ENCODE data around the gene CPNE5.

Gene CPNE5

GRCh38 chr6:36716476-36717093, 122.7 kb downstream of the CPNE5 start:
- TF ChIP-seq REST (IDR thresholded peaks at IDR 0.05; ENCODE audit: insufficient read depth in 1 of 2, low read depth in 2 of 2, low read length in 2 of 2) (no peak), POLR2AphosphoS5 (IDR thresholded peaks at IDR 0.05; ENCODE audit: low read depth, low read length) (no peak), TAF1 (IDR thresholded peaks at IDR 0.05; ENCODE audit: borderline replicate concordance, insufficient read depth, low read length) (no peak), FOXP2 (optimal IDR thresholded peaks at IDR 0.05; ENCODE audit: borderline replicate concordance, extremely low read depth, extremely low read length, insufficient read depth) (no peak), SIN3A (IDR thresholded peaks at IDR 0.05; ENCODE audit: borderline replicate concordance, insufficient read depth, low read length) (no peak)

GRCh38 chr6:36715469-36715868, 123.8 kb downstream of the CPNE5 start:
- TF ChIP-seq REST (IDR thresholded peaks at IDR 0.05; ENCODE audit: insufficient read depth in 1 of 2, low read depth in 2 of 2, low read length in 2 of 2), result no peak
- no peak for TF ChIP-seq FOXP2 (optimal IDR thresholded peaks at IDR 0.05; ENCODE audit: borderline replicate concordance, extremely low read depth, extremely low read length, insufficient read depth)
- no peak for TF ChIP-seq POLR2AphosphoS5 (IDR thresholded peaks at IDR 0.05; ENCODE audit: low read depth, low read length)
- TF ChIP-seq TAF1 (IDR thresholded peaks at IDR 0.05; ENCODE audit: borderline replicate concordance, insufficient read depth, low read length), result no peak
- no peak for TF ChIP-seq SIN3A (IDR thresholded peaks at IDR 0.05; ENCODE audit: borderline replicate concordance, insufficient read depth, low read length)

GRCh38 chr6:36714511-36714910, 124.7 kb downstream of the CPNE5 start:
- TF ChIP-seq FOXP2 (optimal IDR thresholded peaks at IDR 0.05; ENCODE audit: borderline replicate concordance, extremely low read depth, extremely low read length, insufficient read depth) (no peak), REST (IDR thresholded peaks at IDR 0.05; ENCODE audit: insufficient read depth in 1 of 2, low read depth in 2 of 2, low read length in 2 of 2) (no peak), POLR2AphosphoS5 (IDR thresholded peaks at IDR 0.05; ENCODE audit: low read depth, low read length) (no peak), TAF1 (IDR thresholded peaks at IDR 0.05; ENCODE audit: borderline replicate concordance, insufficient read depth, low read length) (no peak)

DNA sequence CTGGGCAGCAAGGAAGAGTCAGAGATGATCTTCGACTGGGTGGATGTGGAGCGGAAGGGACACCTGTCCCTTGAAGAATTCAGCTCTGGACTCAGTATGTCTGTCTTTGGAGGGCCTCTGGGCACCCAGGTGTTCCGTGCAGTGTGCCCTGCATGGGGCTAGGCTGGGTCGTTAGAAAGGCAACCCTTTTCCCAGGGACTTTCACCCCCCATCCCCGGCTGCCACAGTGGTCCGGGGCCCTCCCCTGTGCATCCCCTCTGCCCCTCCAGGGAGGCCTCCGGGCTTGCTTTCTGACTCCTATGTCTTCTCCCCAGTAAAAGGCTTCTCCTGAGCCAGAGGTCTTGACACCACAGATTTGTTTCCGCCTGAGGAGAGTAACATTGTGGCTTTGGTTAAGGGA, 125.4 kb downstream of the CPNE5 start:
- TF ChIP-seq REST (IDR thresholded peaks at IDR 0.05; ENCODE audit: insufficient read depth in 1 of 2, low read depth in 2 of 2, low read length in 2 of 2) (no peak), POLR2AphosphoS5 (IDR thresholded peaks at IDR 0.05; ENCODE audit: low read depth, low read length) (no peak), TAF1 (IDR thresholded peaks at IDR 0.05; ENCODE audit: borderline replicate concordance, insufficient read depth, low read length) (no peak), FOXP2 (optimal IDR thresholded peaks at IDR 0.05; ENCODE audit: borderline replicate concordance, extremely low read depth, extremely low read length, insufficient read depth) (no peak), SIN3A (IDR thresholded peaks at IDR 0.05; ENCODE audit: borderline replicate concordance, insufficient read depth, low read length) (no peak)

- TF ChIP-seq SIN3A (IDR thresholded peaks at IDR 0.05; ENCODE audit: borderline replicate concordance, insufficient read depth, low read length) (no peak), FOXP2 (optimal IDR thresholded peaks at IDR 0.05; ENCODE audit: borderline replicate concordance, extremely low read depth, extremely low read length, insufficient read depth) (no peak), TAF1 (IDR thresholded peaks at IDR 0.05; ENCODE audit: borderline replicate concordance, insufficient read depth, low read length) (no peak), REST (IDR thresholded peaks at IDR 0.05; ENCODE audit: insufficient read depth in 1 of 2, low read depth in 2 of 2, low read length in 2 of 2) (no peak), POLR2AphosphoS5 (IDR thresholded peaks at IDR 0.05; ENCODE audit: low read depth, low read length) (no peak)
These were observed 126.4 kb downstream of the CPNE5 start for GRCh38 chr6:36712816-36713215.

Data from PFSK-1 (cell line).